ENCODE measurements around the gene PLPPR2.
"Not testable (repeated sequence)": the region's sequence is repeated elsewhere in the genome, so short reads cannot be mapped to it uniquely, and the experiment has no call there.

The PLPPR2 gene

GRCh38 chr19:11346104-11346940, 8.9 kb upstream of the PLPPR2 start, which contains the start of the genes CCDC159 and TMEM205:
CCDC159 (plus strand) TSS chr19:11346519; CDS start chr19:11346607, 88 bp downstream.
TMEM205 (minus strand) TSS chr19:11346268; CDS start chr19:11345619, 649 bp downstream.
- Histone ChIP-seq H3F3A (ENCODE audit: control insufficient read depth, insufficient read depth) (no peaks in the 10 kb centered on the region), H3K4me1 (ENCODE audit: control insufficient read depth, low read length) (peaks cover 27% of the 10 kb centered on the region), H3K79me2 (ENCODE audit: control insufficient read depth, low read length) (peaks cover 14% of the 10 kb centered on the region), H3K9me3 (ENCODE audit: control insufficient read depth, insufficient read depth, low read length) (peaks cover 6% of the 10 kb centered on the region; the same call in 1 of the 2 replicates), H3K9me2 (replicated peaks; ENCODE audit: control insufficient read depth, low read length) (no peaks in the 10 kb centered on the region), H3K4me3 (ENCODE audit: low read length) (peak within 1 kb of the TSS; percentile 94), H3K27ac (ENCODE audit: low read depth, low read length) (peak within 1 kb of the TSS; percentile 44), H4K20me1 (ENCODE audit: control insufficient read depth, insufficient read depth, low read depth, low read length) (no peaks in the 10 kb centered on the region), H3K27me3 (ENCODE audit: control insufficient read depth, low read length) (no peaks in the 10 kb centered on the region), H3K4me2 (ENCODE audit: low read length) (peak within 1 kb of the TSS; percentile 87), H3K36me3 (ENCODE audit: control insufficient read depth, low read length) (peaks cover 9% of the 10 kb centered on the region)
- TF ChIP-seq EZH2phosphoT487 (IDR thresholded peaks at IDR 0.05; ENCODE audit: borderline replicate concordance, low read length) = no peak
- TF ChIP-seq, protein P1, sequence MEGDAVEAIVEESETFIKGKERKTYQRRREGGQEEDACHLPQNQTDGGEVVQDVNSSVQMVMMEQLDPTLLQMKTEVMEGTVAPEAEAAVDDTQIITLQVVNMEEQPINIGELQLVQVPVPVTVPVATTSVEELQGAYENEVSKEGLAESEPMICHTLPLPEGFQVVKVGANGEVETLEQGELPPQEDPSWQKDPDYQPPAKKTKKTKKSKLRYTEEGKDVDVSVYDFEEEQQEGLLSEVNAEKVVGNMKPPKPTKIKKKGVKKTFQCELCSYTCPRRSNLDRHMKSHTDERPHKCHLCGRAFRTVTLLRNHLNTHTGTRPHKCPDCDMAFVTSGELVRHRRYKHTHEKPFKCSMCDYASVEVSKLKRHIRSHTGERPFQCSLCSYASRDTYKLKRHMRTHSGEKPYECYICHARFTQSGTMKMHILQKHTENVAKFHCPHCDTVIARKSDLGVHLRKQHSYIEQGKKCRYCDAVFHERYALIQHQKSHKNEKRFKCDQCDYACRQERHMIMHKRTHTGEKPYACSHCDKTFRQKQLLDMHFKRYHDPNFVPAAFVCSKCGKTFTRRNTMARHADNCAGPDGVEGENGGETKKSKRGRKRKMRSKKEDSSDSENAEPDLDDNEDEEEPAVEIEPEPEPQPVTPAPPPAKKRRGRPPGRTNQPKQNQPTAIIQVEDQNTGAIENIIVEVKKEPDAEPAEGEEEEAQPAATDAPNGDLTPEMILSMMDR (IDR thresholded peaks at IDR 0.05; ENCODE audit: low read depth, low read length, poor library complexity, severe bottlenecking) = peak; percentile 42

- Histone ChIP-seq H4K20me1 (ENCODE audit: control insufficient read depth, insufficient read depth, low read depth, low read length) (no peaks in the 10 kb centered on the region), H3K9me2 (replicated peaks; ENCODE audit: control insufficient read depth, low read length) (no peaks in the 10 kb centered on the region), H3K9me3 (ENCODE audit: control insufficient read depth, insufficient read depth, low read length) (peaks cover 6% of the 10 kb centered on the region; the same call in 1 of the 2 replicates), H3K27me3 (ENCODE audit: control insufficient read depth, low read length) (no peaks in the 10 kb centered on the region), H3K79me2 (ENCODE audit: control insufficient read depth, low read length) (peaks cover 14% of the 10 kb centered on the region), H3K27ac (ENCODE audit: low read depth, low read length) (no peak overlapping the region), H3K4me1 (ENCODE audit: control insufficient read depth, low read length) (peaks cover 27% of the 10 kb centered on the region), H3K4me2 (ENCODE audit: low read length) (peak overlapping the region; percentile 87; the same call in 1 of the 2 replicates), H3K36me3 (ENCODE audit: control insufficient read depth, low read length) (peaks cover 1% of the 10 kb centered on the region), H3K4me3 (ENCODE audit: low read length) (no peak overlapping the region; the same call in 1 of the 2 replicates), H3F3A (ENCODE audit: control insufficient read depth, insufficient read depth) (no peaks in the 10 kb centered on the region)
- TF ChIP-seq EZH2phosphoT487 (IDR thresholded peaks at IDR 0.05; ENCODE audit: borderline replicate concordance, low read length) = no peak
- TF ChIP-seq, protein P1 (IDR thresholded peaks at IDR 0.05; ENCODE audit: low read depth, low read length, poor library complexity, severe bottlenecking) = no peak
These were observed 7.6 kb upstream of the PLPPR2 start for GRCh38 chr19:11347546-11348039.

- Histone ChIP-seq H3K36me3 (ENCODE audit: control insufficient read depth, low read length) (no peaks in the 10 kb centered on the region), H3F3A (ENCODE audit: control insufficient read depth, insufficient read depth) (no peaks in the 10 kb centered on the region; the same call in 1 of the 2 replicates), H3K27ac (ENCODE audit: low read depth, low read length) (no peak overlapping the region), H3K79me2 (ENCODE audit: control insufficient read depth, low read length) (peaks cover 14% of the 10 kb centered on the region), H3K4me2 (ENCODE audit: low read length) (no peak overlapping the region), H3K9me3 (ENCODE audit: control insufficient read depth, insufficient read depth, low read length) (peaks cover 6% of the 10 kb centered on the region; the same call in 1 of the 2 replicates), H3K4me3 (ENCODE audit: low read length) (no peak overlapping the region), H3K4me1 (ENCODE audit: control insufficient read depth, low read length) (peaks cover 27% of the 10 kb centered on the region), H3K27me3 (ENCODE audit: control insufficient read depth, low read length) (no peaks in the 10 kb centered on the region), H3K9me2 (replicated peaks; ENCODE audit: control insufficient read depth, low read length) (no peaks in the 10 kb centered on the region), H4K20me1 (ENCODE audit: control insufficient read depth, insufficient read depth, low read depth, low read length) (no peaks in the 10 kb centered on the region)
- no peak for TF ChIP-seq EZH2phosphoT487 (IDR thresholded peaks at IDR 0.05; ENCODE audit: borderline replicate concordance, low read length)
- TF ChIP-seq, protein P1 (IDR thresholded peaks at IDR 0.05; ENCODE audit: low read depth, low read length, poor library complexity, severe bottlenecking) = no peak
These were observed 6.1 kb upstream of the PLPPR2 start for GRCh38 chr19:11349171-11349570.

DNA sequence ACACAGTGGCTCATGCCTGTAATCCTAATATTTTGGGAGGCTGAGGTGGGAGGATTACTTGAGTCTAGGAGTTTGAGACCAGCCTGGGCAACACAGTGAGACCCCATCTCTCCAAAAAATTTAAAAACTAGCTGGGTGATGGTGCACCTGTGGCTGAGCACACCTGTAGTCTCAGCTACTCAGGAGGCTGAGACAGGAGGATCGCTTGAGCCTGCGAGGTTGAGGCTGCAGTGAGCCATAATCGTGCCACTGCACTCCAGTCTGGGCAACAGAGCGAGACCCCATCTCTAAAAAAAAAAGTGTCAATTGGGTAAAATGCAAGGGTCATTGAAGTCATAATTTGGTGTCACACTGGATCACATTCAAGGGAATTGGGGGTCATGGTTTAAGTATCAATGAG, 1.1 kb upstream of the PLPPR2 start:
- not testable (repeated sequence) for H3K27ac ChIP-seq (ENCODE audit: low read depth, low read length); H3K4me1 ChIP-seq (ENCODE audit: control insufficient read depth, low read length); H3F3A ChIP-seq (ENCODE audit: control insufficient read depth, insufficient read depth); H3K36me3 ChIP-seq (ENCODE audit: control insufficient read depth, low read length); H3K9me3 ChIP-seq (ENCODE audit: control insufficient read depth, insufficient read depth, low read length); H3K4me2 ChIP-seq (ENCODE audit: low read length); H3K9me2 ChIP-seq (replicated peaks; ENCODE audit: control insufficient read depth, low read length); H3K4me3 ChIP-seq (ENCODE audit: low read length); H3K27me3 ChIP-seq (ENCODE audit: control insufficient read depth, low read length); H3K79me2 ChIP-seq (ENCODE audit: control insufficient read depth, low read length); H4K20me1 ChIP-seq (ENCODE audit: control insufficient read depth, insufficient read depth, low read depth, low read length)

All from DOHH2 (cell line).